CD1c-positive myeloid dendritic cell (primary cell): ENCODE results near the gene TIGD4.
"Not testable (repeated sequence)": the region's sequence is repeated elsewhere in the genome, so short reads cannot be mapped to it uniquely, and the experiment has no call there.

Experiments used
- DNase-seq: peaks from one replicate; pipeline ENCODE4 v3.0.0-alpha.2; 2016; ENCODE audit errors: extremely low spot score

TIGD4 gene

DNA sequence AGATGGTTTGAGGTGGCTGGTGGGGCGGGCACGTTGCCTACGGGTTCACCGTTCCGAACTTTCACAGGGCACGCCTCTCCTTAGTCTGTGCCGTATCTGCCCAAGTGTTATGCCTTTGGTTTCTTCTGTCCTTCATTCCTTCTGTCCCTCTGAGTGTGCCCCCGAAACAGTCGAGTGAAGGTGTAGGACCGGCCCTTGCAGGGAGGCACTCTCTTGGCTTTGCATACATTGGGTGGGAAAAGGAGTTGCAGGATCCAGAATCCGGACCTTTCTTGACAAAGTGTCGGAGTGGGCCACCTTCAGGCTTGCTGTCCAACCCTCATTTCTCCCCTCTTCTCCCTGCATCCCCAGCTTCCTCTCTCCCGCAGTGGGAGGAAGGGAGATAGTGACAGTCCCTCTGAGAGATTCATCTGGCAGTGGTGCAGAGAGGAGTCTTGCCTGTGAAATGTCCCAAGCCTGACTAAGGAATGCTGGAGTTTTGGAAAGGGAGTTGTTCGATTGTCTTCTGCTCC is 793 bp upstream of the TIGD4 start:
- peak; percentile 26 for DNase-seq

DNA sequence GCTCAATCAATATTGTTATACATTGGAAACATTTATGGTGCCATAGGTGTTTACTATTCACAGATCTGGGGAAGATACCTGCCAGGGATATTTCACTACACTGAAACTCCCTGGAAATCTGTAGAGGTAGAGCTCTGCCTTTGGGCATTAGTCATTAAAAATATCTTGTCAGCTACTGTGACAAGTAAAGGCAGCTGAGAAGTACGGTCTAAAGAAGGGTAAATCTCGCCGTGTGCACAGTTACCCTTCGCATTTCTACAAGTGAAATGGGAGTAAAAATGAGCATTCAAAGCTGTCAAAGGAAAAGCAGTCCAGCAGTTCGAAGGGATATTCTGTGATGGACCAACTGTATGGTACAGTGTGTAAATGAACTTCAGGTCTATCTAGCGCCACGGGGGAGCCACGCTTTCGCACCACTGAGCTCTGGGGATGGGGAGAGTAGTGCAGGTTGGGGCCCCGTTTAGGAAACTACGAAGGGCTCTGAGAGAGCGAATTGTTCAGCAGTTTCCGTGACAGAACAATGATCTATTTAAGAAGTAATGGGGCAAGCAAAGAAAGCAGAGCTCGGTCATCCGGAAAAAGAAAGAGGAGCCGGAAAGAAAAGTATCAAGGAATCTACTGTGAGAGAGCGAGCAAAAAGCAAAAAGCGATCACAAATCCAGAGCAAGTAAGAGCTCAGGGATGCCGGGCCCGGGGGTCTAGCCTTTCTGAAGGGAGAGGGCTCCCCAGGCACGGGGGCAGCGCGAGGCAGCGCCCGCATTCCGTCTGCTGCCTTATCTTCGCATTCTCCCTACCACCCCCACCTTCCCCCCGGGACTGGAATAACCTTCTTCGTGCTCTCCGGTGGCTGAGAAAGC is 646 bp downstream of the TIGD4 start:
- DNase-seq: peak; percentile 16

DNA sequence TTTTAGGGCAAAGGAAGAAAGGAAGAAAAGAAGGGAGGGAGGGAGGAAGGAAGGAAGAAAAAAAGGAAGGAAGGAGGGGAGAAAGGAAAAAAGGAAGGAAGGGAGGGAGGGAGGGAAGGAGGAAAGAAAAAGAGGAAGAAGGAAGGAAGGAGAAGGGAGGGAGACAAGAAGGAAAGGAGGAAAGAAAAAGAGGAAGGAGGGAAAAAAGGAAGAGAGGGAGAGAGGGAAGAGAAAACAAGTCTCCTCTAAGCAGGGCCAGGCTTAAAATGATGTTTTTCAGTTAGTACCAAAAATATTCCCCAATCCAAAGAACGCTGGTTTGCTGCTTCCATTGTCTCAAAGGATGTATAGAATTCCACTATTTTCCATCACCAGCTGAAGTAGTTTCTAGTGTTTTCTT is 2.0 kb downstream of the TIGD4 start:
- no peak for DNase-seq

DNA sequence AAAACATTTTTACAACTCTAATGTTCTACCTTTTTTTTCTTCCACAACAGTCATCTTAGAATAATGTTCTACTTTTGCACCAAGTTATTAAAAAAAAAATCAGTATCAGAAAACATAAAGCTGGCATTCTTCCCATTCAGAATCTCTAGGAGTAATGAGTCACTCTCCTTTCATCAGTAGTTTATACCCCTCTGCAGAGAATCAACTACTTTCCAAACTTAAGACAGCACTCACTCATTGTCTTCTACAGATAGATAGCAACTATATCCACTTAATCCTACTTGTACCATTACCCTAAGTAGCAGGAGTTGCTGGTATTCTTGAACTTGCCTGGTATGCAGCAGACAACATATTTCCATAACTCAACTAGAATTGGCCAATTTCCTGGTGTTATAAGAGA is 3.2 kb downstream of the TIGD4 start:
- DNase-seq: no peak

DNA sequence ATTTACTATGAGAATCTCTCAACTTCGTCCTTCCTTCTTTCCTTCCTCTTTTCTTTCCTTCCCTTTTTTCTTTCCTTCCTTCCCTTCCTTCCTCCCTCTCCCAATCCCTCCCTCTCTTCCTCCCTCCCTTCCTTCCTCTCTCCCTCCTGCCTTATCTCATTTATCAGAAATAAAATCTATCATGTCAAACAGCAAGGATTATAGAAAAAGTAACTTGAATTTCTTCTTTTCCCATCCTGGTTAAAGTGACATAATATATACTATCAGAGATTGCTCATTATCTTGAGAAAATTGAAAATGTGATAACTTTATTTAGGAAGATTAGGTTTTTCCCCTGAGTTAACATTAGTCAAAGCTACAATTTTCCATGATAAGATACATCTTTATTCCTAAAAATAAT is 5.6 kb downstream of the TIGD4 start:
- DNase-seq: no peak

DNA sequence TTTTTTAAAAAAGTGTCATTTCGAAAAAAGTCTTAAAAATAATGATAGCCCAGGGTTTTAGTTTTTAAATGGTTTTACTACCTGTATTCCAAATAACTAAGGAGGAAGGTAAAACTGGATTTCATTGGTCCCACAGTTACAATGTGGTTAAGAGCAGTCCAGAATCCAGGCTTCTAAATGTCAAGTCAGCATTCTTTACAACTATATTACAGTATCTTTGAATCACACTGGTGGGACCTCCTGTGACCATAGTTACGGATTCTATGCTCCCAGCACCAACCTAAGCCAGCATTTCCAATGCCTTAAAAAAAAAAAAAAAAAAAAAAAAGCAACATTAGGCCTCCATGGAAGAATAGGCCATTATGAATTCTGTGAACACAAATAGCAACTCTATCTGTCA is 6.2 kb downstream of the TIGD4 start:
- DNase-seq: no peak

DNA sequence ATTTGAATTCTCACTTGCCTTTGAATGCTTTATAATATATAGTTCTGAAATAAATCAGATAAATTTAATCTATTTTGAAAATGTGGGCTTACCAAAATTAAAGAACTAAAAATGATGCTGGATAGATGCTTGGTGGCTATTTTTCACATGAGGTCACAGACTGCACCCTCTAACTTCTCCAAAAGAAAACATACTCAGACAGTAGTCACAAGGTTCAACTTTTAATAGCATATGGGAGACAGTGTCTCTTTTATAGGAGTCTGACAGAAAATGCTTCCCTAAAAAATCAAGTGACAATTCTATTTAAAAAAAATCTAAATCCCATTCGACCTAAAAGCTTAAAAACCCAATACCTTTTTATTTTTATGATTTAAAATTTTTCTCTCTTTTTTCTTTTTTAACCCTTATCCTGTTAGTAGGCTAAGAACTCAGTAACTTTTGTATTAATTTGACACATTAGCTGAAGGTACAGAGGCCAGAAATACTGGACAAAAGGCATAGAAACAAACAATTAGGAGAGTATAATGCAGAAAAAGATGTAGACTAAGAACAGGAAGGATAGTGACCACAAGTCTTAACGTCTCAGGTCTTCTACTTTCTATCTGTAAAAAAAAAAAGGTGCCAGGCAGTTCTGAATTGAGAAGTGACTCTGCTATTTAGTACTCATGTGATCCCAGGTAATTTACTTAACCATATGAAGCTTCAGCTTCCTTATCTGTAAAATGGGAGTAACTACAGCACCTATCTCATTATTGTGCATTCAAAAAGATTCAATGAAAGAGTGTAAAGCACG is 7.6 kb downstream of the TIGD4 start:
- DNase-seq: no peak

DNA sequence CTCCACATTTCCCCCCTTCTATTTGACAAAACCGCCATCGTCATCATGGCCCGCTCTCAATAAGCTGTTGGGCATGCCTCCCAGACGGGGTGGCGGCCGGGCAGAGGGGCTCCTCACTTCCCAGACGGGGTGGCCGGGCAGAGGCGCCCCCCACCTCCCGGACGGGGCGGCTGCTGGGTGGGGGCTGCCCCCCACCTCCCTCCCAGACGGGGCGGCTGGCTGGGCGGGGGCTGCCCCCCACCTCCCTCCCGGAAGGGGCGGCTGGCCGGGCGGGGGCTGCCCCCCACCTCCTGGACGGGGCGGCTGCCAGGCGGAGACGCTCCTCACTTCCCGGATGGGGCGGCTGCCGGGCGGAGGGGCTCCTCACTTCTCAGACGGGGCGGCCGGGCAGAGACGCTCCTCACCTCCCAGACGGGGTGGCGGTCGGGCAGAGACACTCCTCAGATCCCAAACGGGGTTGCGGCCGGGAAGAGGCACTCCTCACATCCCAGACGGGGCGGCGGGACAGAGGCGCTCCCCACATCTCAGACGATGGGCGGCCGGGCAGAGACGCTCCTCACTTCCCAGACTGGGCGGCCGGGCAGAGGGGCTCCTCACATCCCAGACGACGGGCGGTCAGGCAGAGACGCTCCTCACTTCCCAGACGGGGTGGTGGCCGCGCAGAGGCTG is 14.3 kb downstream of the TIGD4 start:
- not testable (repeated sequence) for DNase-seq

DNA sequence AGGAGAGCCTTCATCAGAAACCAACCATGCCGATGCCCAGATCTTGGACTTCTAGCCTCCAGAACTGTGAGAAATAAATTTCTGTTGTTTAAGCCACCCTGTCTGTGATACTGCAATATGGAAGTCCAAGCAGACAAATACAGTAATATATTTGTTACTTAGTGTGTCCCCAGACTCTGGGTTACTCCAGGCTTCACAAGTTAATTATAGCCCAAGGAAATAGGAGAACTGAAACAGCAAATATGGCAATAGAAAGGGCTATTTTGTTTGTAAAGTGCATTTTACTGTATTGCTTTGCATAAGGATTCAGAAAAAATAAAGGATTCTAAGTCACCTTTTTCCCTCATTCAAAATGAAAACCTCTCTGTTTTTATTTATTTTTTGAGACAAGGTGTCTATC is 15.7 kb downstream of the TIGD4 start:
- peak; percentile 16 for DNase-seq

DNA sequence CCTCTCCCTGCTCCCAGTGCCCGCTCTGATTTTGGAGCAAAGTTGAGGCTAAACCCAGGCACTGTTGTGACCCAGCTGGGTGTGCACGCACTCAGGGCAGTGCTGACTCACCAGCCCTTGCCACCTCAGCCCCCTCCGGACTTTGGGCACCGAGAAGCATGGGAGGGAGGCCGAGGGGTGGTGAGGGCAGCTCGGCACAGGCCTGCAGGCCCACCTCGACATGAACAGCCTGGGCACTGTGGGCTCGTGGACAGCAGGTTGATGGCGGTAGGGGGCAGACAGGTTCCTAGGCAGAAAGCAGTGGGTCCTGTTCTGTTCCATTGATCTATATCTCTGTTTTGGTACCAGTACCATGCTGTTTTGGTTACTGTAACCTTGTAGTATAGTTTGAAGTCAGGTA is 30.9 kb downstream of the TIGD4 start:
- DNase-seq: no peak

DNA sequence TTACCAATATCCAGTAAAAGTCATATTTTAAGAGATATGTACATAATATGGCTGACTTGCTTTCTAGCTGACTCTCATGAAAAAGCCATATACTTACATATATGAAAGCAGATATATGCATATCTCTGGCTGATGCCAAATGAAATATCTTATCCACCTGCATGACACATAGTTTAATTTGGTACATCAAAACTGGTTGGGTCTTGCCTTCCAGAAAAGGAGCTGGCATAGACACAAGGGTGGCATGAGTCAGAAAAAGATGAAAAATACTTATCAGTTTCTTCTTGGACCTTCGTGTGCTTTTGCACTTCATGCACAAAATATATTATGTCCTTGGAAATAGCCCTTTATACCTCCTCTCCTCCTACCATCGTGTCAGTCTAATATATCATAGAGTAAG is 32.1 kb downstream of the TIGD4 start:
- DNase-seq: no peak

DNA sequence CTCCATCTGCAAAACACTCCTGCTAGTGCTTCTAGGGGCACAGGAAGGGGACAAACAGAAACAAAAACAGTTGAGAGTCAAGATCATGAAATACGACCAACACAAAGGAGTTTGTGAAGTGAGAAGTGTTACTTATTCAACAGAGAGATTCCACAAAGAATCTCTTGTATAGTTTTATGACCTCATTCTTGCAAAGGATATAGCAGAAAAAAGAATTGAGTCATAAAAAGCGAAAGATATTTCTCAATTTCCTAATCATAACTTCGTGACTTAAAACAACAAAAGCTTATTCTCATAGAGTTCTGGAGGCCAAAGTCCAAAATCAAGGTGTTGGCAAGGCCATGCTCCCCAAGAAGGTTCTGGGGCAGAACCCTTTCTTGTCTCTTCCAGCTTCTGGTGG is 40.7 kb downstream of the TIGD4 start:
- DNase-seq: no peak

DNA sequence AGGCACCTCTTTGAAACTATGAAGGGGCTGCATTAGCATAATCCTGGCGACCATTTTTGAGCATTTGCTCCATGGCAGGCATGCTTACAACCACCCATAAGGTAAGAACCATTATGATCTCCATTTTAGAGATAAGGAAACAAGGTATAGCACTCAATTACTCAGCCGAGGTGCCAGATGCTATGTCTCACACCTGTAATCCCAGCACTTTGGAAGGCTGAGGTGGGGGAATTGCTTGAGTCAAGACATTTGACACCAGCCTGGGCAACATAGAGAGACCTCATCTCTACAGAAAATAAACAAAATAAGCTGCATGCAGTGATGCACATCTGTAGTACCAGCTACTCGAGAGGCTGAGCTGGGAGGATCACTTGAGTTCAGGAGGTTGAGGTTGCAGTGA is 43.6 kb downstream of the TIGD4 start:
- no peak for DNase-seq

DNA sequence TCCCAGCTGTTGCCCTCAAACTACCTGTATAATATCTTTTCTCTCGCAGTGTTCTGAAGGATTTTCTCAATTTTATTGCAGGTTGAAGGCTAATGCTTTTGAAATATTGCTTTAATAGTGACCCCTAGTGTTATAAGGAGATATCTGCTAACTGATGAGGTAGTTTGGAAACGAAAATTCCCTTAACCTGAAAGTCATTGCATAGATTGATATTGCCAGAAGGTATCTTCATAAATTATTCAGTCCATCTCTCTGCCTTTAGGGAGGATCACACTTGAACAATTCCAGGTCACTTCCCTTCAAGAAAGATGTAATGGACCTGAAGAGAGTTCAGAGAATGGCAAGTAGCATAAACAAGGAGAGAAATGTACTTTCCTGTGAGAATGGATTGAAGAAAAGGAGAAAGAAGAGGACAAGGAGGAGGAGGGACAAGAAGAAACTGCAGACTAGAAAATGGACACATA is 44.1 kb downstream of the TIGD4 start:
- peak; percentile 35 for DNase-seq

DNA sequence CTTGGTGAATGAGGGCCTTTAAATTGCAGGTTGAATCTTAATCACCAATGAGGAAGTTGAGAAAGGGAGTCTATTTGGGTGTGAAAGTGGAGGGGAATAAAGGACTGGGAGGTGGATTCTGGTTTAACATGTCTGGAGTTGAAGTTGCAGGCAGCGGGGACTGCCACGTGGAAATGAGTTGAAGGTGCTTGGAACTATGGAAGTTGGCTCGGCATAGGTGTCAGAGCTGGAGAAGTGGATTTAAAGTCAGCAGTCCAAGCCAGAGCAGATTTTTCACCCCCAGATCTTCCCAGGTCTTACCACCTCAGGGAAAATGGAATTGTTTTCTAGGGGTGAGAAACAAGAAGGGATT is 44.9 kb downstream of the TIGD4 start:
- peak; percentile 15 for DNase-seq

DNA sequence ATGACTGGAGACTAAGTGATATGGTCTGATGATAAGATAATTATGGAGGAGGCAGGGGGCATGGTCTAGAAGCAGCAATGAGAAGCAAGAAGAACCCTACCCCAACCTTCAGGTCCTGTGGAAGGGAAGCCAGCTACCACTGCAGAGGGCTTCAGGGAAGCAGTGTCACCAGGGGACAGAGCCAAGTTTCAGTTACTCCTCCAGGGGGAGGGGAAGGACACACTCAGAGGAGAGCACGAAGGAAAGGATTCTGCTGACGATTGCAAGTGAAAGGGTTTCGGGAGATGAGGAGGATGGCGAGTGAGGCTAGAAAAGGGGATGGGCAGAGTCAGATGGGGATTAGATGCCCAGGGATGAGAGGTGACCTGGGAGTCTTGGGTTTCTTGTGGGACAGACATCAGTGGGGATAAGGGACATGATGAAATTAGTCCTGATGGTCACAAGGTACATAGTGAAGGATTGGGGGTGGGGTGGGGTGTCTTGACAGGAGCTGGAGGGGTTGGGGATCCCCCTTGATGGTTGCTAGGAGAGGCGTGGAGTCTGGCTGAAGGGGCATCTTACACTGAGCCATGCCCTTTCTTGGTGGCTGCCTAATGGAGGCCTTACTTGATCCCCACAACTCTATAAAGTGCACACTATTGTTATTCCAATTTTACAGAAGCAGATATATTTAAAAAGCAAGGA is 45.4 kb downstream of the TIGD4 start:
- DNase-seq: peak; percentile 10

DNA sequence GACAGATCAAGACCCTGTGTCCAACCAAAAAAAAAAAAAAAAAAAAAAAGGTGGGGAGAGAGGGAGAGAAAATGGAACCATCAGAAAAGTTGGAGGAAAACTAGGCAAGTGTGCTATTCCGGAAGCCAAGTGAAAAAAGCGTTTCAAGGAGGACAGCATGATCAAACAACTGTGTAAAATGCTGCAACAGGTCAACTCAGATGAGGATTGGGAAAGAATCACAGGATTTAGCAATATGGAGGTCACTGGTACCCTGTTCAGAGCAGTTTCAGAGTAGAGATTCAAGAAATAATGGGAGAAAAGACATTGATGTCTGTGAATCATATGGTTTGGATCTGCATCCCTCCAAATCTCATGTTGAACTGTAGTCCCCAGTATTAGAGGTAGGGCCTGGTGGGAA is 47.5 kb downstream of the TIGD4 start:
- no peak for DNase-seq

DNA sequence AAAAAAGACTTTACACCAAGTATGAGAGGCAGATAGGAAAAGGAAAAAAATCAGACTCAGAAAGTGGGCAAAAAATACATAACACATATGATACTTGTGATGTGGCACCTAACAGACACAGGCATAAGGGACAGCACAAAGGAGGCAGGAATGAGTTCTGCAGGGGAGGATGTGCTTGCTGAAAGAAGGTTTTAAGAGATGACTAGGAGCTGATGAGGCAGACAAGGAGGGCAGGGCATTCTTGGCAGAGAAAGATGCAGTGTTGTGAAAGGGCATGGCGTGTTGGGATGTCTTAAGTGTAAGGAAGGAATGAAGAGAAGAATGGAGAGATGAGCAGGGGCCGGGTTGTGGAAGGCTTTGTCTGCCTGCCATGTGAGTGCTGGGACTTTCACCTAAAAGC is 50.1 kb downstream of the TIGD4 start:
- no peak for DNase-seq

DNA sequence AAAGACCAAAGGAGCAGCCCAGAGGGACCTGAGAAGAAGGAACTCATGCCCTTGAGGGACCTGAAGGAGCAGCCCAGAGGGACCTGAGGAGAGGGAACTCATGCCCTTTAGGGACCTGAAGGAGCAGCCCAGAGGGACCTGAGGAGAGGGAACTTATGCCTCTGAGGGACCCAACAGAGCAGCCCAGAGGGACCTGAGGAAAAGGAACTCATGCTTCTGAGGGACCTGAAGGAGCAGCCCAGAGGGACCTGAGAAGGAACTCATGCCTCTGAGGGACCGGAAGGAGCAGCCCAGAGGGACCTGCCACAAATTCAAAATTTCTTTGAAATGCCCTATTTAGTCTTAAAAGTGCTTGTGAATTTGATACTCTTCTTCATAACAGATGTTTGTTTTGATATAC is 51.2 kb downstream of the TIGD4 start:
- DNase-seq: no peak

DNA sequence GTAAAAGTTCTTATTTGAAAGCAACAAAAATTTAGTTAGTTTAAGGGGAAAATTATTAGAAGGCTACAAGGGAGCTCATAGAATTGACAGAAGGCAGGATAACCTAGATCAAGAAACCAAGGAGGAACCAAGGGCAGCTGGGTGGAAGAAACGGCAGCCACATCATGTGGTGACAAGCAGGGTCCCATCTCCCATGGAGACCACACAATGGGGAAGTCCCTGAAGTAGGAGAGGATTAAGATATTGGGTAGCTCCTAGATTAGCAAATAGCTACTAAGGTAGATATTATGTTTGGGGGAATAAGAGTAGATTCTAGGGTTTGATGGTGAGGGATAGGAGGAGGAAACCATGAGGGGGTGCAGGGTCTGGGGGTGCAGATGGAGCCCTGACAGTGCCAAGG is 51.7 kb downstream of the TIGD4 start:
- DNase-seq: no peak

DNA sequence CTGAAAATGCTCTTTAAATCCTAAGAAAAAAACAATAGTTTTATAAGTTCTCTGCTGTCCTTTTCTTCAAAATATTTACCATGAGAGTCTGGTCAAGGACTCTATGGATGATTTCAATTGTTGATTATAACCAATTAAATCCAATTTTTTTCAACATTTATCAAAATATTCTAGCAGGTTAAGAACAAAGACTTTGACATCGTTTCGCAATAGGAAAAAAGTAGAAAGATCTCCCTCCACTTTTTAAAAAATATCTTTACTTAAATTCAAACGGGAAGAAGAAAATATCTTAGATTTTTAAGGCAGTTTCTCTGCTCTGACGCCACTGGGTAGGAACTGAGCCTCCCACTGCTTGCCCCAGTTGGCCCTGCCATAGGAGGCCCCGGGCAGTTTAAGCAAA is 55.0 kb downstream of the TIGD4 start:
- DNase-seq: no peak

DNA sequence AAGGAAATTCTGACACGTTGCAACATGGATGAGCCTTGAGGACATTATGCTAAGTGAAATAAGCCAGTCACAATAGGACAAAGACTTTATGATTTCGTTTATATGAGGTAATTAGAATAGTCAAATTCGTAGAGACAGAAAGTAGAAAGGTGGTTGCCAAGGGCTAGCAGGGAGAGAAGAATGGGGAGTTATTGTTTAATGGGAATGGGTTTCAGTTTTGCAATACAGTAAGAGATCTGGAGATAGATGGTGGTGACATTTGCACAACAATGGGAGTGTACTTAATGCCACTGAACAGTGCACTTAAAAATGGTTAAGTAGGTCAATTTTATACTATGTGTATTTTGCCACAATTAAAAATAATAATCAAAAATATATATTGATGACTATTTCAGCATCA is 56.3 kb downstream of the TIGD4 start:
- DNase-seq: no peak
